Activated CD8-positive, alpha-beta T cell treated with anti-CD3 and anti-CD28 coated beads for 36 hours (primary cell): ENCODE measurements around the gene CCDC6. TPM values are rescaled to one million over a fixed set of nuclear protein-coding genes. Genes with fewer than 3 reads are reported as not detected.
A peak's percentile ranks its signal among the peaks of the same experiment; 100 is the strongest.

Source experiments
- ATAC-seq: fragments of 200-7000 bp; cut with Tn5 transposase; one replicate; pipeline ENCODE4 v1.10.0; 2021; ENCODE audit warnings: mild to moderate bottlenecking, moderate library complexity
- CTCF ChIA-PET: fragments of 350-600 bp; sonication (Branson Sonifier 250); formaldehyde crosslinking; loops from one replicate; lab custom pipeline; 2021; ENCODE audit warnings: antibody characterized with exemption; lab: Charles Lee
- POLR2A ChIA-PET: fragments of 350-600 bp; sonication (Branson Sonifier 250); formaldehyde crosslinking; loops from one replicate; lab custom pipeline; 2021; ENCODE audit warnings: antibody characterized with exemption; lab: Charles Lee
- DNase-seq: peaks from one replicate; pipeline ENCODE4 v3.0.0-alpha.2; 2020
- H3K27ac Mint-ChIP-seq: one replicate; pipeline ENCODE4 v1.8.0; 2021; ENCODE audit warnings: mild to moderate bottlenecking, mixed read lengths
- H3K27me3 Mint-ChIP-seq: one replicate; pipeline ENCODE4 v1.8.0; 2021; ENCODE audit warnings: mixed read lengths
- H3K36me3 Mint-ChIP-seq: one replicate; pipeline ENCODE4 v1.8.0; 2021; ENCODE audit warnings: low read depth, mixed read lengths
- H3K4me1 Mint-ChIP-seq: one replicate; pipeline ENCODE4 v1.8.0; 2021; ENCODE audit warnings: low read depth, mixed read lengths
- H3K4me3 Mint-ChIP-seq: one replicate; pipeline ENCODE4 v1.8.0; 2021; ENCODE audit warnings: mild to moderate bottlenecking, moderate library complexity, mixed read lengths
- H3K9me3 Mint-ChIP-seq: one replicate; pipeline ENCODE4 v1.8.0; 2021; ENCODE audit warnings: mixed read lengths
- CTCF ChIP-seq: fragments of 200-600 bp; IDR thresholded peaks from one replicate; pipeline ENCODE4 v1.8.0; 2022; ENCODE audit warnings: antibody characterized with exemption, mild to moderate bottlenecking
- intact Hi-C: fragments of 100-400 bp; cut with micrococcal nuclease; formaldehyde crosslinking; loops from one replicate; pipeline ENCODE4 v1.10.0; 2022
- total RNA-seq, 2 experiments: library from RNA; stranded (reverse); gene quantifications; one replicate each; pipeline ENCODE4 v1.2.3, GENCODE V29; 2021

CCDC6 gene
- total RNA-seq, 2 experiments from 2014 or later, result 34.8 to 35.8 TPM

- TF ChIP-seq CTCF, result no peak
These were observed 7.3 kb upstream of the CCDC6 start for GRCh38 chr10:59913547-59914237.

GRCh38 chr10:59910867-59911266 is 4.5 kb upstream of the CCDC6 start:
- ATAC-seq, result no peak
- CTCF ChIA-PET, result no interaction called here
- Mint-ChIP-seq H3K27ac (no peak overlapping the region), H3K27me3 (peaks cover 1% of the 10 kb centered on the region), H3K9me3 (peaks cover 10% of the 10 kb centered on the region), H3K4me1 (peaks cover 25% of the 10 kb centered on the region), H3K4me3 (no peak overlapping the region), H3K36me3 (peaks cover 3% of the 10 kb centered on the region)
- no peak for DNase-seq
- no peak for TF ChIP-seq CTCF
- POLR2A ChIA-PET, result no interaction called here
- intact Hi-C loops, result no loop called here

More at GRCh38 chr10:59913547-59914237, 7.3 kb upstream of the CCDC6 start:
- ChIA-PET POLR2A (no interaction called here), CTCF (no interaction called here)
- H3K27me3 Mint-ChIP-seq, result peaks cover 5% of the 10 kb centered on the region
- no peak overlapping the region for H3K27ac Mint-ChIP-seq
- ATAC-seq, result no peak
- H3K4me1 Mint-ChIP-seq, result peaks cover 8% of the 10 kb centered on the region
- DNase-seq, result no peak
- intact Hi-C loops, result no loop called here
- H3K4me3 Mint-ChIP-seq, result no peak overlapping the region
- peaks cover 10% of the 10 kb centered on the region for H3K9me3 Mint-ChIP-seq
- peaks cover 3% of the 10 kb centered on the region for H3K36me3 Mint-ChIP-seq

DNA sequence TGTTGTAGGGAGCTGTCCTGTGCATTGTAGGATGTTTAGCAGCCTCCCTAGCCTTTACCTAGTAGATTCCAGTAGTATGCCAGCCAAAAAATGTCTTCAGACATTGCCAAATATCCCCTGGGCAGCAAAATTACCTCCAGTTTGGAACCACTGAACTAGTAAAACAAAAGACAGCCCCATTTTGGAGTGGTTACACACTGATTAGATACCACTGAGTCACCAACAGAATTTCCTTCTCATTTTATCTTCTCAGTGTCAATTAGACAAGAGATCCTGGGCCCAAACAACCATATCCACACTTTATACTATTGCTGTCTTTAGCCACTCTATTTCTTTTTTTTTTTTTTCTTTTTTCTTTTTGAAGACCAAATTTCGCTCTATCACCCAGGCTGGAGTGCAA is 3.5 kb upstream of the CCDC6 start:
- no peak for TF ChIP-seq CTCF
- Mint-ChIP-seq H3K36me3 (peaks cover 10% of the 10 kb centered on the region), H3K9me3 (peaks cover 10% of the 10 kb centered on the region), H3K4me1 (peaks cover 27% of the 10 kb centered on the region), H3K4me3 (no peak overlapping the region), H3K27me3 (no peaks in the 10 kb centered on the region), H3K27ac (peak overlapping the region; percentile 46)
- ATAC-seq (no peak), DNase-seq (no peak)
- ChIA-PET CTCF (interaction anchor here (0.6 to 2.0 kb wide), 2 partner anchors 39 to 281 kb away, joined by 3 to 6 read pairs; no protein-coding TSS in a partner anchor), POLR2A (no interaction called here)
- intact Hi-C loops, result loop anchor here (5.0 kb wide), 2 partner anchors 43 to 283 kb away; no protein-coding TSS in a partner anchor

DNA sequence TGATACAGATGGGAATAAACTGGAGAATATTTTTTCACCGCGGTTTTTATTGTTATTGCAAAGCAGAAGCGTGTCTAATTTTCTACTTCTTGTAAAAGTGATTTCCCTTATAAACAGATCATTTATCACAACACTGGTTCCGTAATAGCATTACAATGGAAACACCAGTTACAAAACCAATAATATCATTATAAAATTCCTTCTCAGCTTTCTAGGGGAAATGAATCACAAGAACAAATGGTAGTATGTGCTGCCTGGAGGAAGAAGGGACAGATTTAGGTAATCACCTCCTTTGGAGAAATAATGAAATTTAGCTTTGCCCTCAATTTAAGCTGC is 2.4 kb upstream of the CCDC6 start:
- peaks cover 38% of the 10 kb centered on the region for H3K4me1 Mint-ChIP-seq

More for the DNA sequence above, 2.4 kb upstream of the CCDC6 start:
- CTCF ChIA-PET, result interaction anchor here (1.2 to 5.3 kb wide), 8 partner anchors 23 to 92 kb away, joined by 3 to 66 read pairs (median 6); no protein-coding TSS in a partner anchor
- H3K4me3 Mint-ChIP-seq, result peak overlapping the region; percentile 94
- H3K27me3 Mint-ChIP-seq, result no peaks in the 10 kb centered on the region
- no peak for DNase-seq
- TF ChIP-seq CTCF, result no peak
- peaks cover 14% of the 10 kb centered on the region for H3K36me3 Mint-ChIP-seq
- ATAC-seq, result no peak
- intact Hi-C loops, result loop anchor here (5.0 kb wide), 2 partner anchors 41 to 281 kb away; no protein-coding TSS in a partner anchor
- peaks cover 6% of the 10 kb centered on the region for H3K9me3 Mint-ChIP-seq
- H3K27ac Mint-ChIP-seq, result peak overlapping the region; percentile 98
- POLR2A ChIA-PET, result interaction anchor here (1.0 to 4.6 kb wide), 6 partner anchors 20 to 127 kb away, joined by 3 to 35 read pairs (median 4); no protein-coding TSS in a partner anchor
